SU-DHL-6 (cell line): ENCODE data around the gene OLFM1.

ENCODE experiments used
- H2AFZ ChIP-seq: fragments of 200-600 bp; sonication (generic); 2 replicates; pipeline ENCODE4 v1.6.1; 2014; ENCODE audit warnings: low read depth, mild to moderate bottlenecking, moderate library complexity, mixed read lengths, antibody characterized with exemption, low read length; ENCODE audit not compliant: severe bottlenecking
- H3F3A ChIP-seq: fragments of 200-600 bp; shearing (Covaris generic); 2 replicates; pipeline ENCODE4 v1.6.0; 2016; ENCODE audit warnings: antibody characterized with exemption, mild to moderate bottlenecking; ENCODE audit not compliant: insufficient read depth
- H3K27ac ChIP-seq: fragments of 200-600 bp; sonication (generic); 2 replicates; pipeline ENCODE4 v1.5.1; 2016; ENCODE audit warnings: low read depth, mild to moderate bottlenecking, low read length, moderate library complexity, mixed read lengths
- H3K27me3 ChIP-seq: fragments of 200-600 bp; sonication (generic), shearing (Covaris generic); 2 replicates; pipeline ENCODE4 v1.6.0; 2014; ENCODE audit warnings: mild to moderate bottlenecking, low read length
- H3K36me3 ChIP-seq: fragments of 200-600 bp; sonication (generic); 2 replicates; pipeline ENCODE4 v1.6.1; 2014; ENCODE audit warnings: mild to moderate bottlenecking, low read length, mixed read lengths
- H3K4me2 ChIP-seq: fragments of 300-600, 200-600 bp; shearing (Covaris generic), sonication (generic); 2 replicates; pipeline ENCODE4 v1.6.0; 2014; ENCODE audit warnings: low read length, low read depth, mild to moderate bottlenecking; ENCODE audit not compliant: poor library complexity, severe bottlenecking
- H3K4me3 ChIP-seq: fragments of 200-600 bp; sonication (generic); 2 replicates; pipeline ENCODE4 v1.5.1; 2014; ENCODE audit warnings: antibody characterized with exemption, low read length, mild to moderate bottlenecking, mixed read lengths; ENCODE audit not compliant: insufficient read depth, poor library complexity, severe bottlenecking
- H3K79me2 ChIP-seq: fragments of 200-600 bp; sonication (generic); 2 replicates; pipeline ENCODE4 v1.6.1; 2014; ENCODE audit warnings: mild to moderate bottlenecking, low read length, moderate library complexity; ENCODE audit not compliant: insufficient read depth
- H3K9ac ChIP-seq: fragments of 200-600 bp; sonication (generic); 2 replicates; pipeline ENCODE4 v1.7.0; 2014; ENCODE audit warnings: mild to moderate bottlenecking, low read length
- H3K9me2 ChIP-seq: fragments of 200-600 bp; sonication (generic); replicated peaks from 2 replicates; pipeline ENCODE4 v1.6.1; 2014; ENCODE audit warnings: low read length; ENCODE audit not compliant: insufficient read depth
- H3K9me3 ChIP-seq: fragments of 200-600 bp; sonication (generic); 2 replicates; pipeline ENCODE4 v1.6.1; 2014; ENCODE audit warnings: low read length, mixed read lengths; ENCODE audit not compliant: insufficient read depth
- H4K20me1 ChIP-seq: fragments of 200-600 bp; sonication (generic); 2 replicates; pipeline ENCODE4 v1.6.1; 2014; ENCODE audit warnings: low read depth, mild to moderate bottlenecking, antibody characterized with exemption, low read length, moderate library complexity, mixed read lengths
- CTCF ChIP-seq: fragments of 200-600 bp; sonication (generic); IDR thresholded peaks from one replicate; pipeline ENCODE4 v1.5.1; 2017; ENCODE audit warnings: antibody characterized with exemption, mild to moderate bottlenecking, low read length, moderate library complexity; ENCODE audit not compliant: insufficient read depth, poor library complexity, severe bottlenecking
- EZH2phosphoT487 ChIP-seq: fragments of 200-600 bp; sonication (generic), shearing (Covaris generic); conservative IDR thresholded peaks from 2 replicates; pipeline ENCODE4 v1.6.1; 2018; ENCODE audit warnings: mild to moderate bottlenecking, antibody characterized with exemption, low read length, moderate library complexity, mixed read lengths

Gene OLFM1

GRCh38 chr9:135043345-135043744 lies 44.1 kb upstream of the OLFM1 start:
- no peaks in the 10 kb centered on the region for H3K36me3 ChIP-seq
- H3K27ac ChIP-seq, result no peak overlapping the region
- H3K4me2 ChIP-seq, result no peak overlapping the region
- H3K9me3 ChIP-seq, result no peaks in the 10 kb centered on the region
- H3K79me2 ChIP-seq, result no peaks in the 10 kb centered on the region
- no peaks in the 10 kb centered on the region for H3F3A ChIP-seq
- H2AFZ ChIP-seq, result no peak overlapping the region
- TF ChIP-seq CTCF, result no peak
- no peak for TF ChIP-seq EZH2phosphoT487
- H3K4me3 ChIP-seq, result no peak overlapping the region
- H3K27me3 ChIP-seq, result 0 out of 2 replicates have a peak, but pooled peaks cover 3% of the 10 kb centered on the region
- H3K9me2 ChIP-seq, result no peaks in the 10 kb centered on the region
- H3K9ac ChIP-seq, result no peak overlapping the region
- H4K20me1 ChIP-seq, result no peaks in the 10 kb centered on the region

GRCh38 chr9:135045264-135045927 lies 42.1 kb upstream of the OLFM1 start:
- Histone ChIP-seq H2AFZ (no peak overlapping the region), H3K79me2 (no peaks in the 10 kb centered on the region), H3K27ac (no peak overlapping the region), H3F3A (no peaks in the 10 kb centered on the region), H3K27me3 (0 out of 2 replicates have a peak, but pooled peaks cover 3% of the 10 kb centered on the region), H3K9me3 (no peaks in the 10 kb centered on the region), H3K4me3 (no peak overlapping the region), H3K4me2 (no peak overlapping the region), H3K9ac (no peak overlapping the region), H3K9me2 (no peaks in the 10 kb centered on the region), H4K20me1 (no peaks in the 10 kb centered on the region), H3K36me3 (no peaks in the 10 kb centered on the region)
- TF ChIP-seq CTCF (no peak), EZH2phosphoT487 (no peak)

GRCh38 chr9:135045928-135046738 lies 41.3 kb upstream of the OLFM1 start:
- Histone ChIP-seq H3K9me2 (no peaks in the 10 kb centered on the region), H3K27me3 (0 out of 2 replicates have a peak, but pooled peaks cover 3% of the 10 kb centered on the region), H3K4me3 (no peak overlapping the region), H3K9ac (no peak overlapping the region), H3K9me3 (no peaks in the 10 kb centered on the region), H3F3A (no peaks in the 10 kb centered on the region), H3K4me2 (no peak overlapping the region), H4K20me1 (no peaks in the 10 kb centered on the region), H3K36me3 (no peaks in the 10 kb centered on the region), H3K27ac (no peak overlapping the region), H2AFZ (no peak overlapping the region), H3K79me2 (no peaks in the 10 kb centered on the region)
- TF ChIP-seq EZH2phosphoT487 (no peak), CTCF (no peak)
